LNCaP clone FGC (cell line): ENCODE measurements around the gene FLOT1.
"Not testable (repeated sequence)": the region's sequence is repeated elsewhere in the genome, so short reads cannot be mapped to it uniquely, and the experiment has no call there.

Experiments
- DNase-seq: peaks from one replicate; pipeline ENCODE4 v3.0.0-alpha.2; 2011; ENCODE audit warnings: low read depth
- H3K4me3 ChIP-seq: 2 replicates; pipeline ENCODE4 v1.5.1; 2011; ENCODE audit warnings: mild to moderate bottlenecking, low read depth, low read length, control low read depth
- CTCF ChIP-seq: IDR thresholded peaks from 2 replicates; pipeline ENCODE4 v1.5.1; 2012; ENCODE audit warnings: mild to moderate bottlenecking; ENCODE audit not compliant: control insufficient read depth, insufficient read depth; ENCODE audit errors: extremely low read depth

The FLOT1 gene

DNA sequence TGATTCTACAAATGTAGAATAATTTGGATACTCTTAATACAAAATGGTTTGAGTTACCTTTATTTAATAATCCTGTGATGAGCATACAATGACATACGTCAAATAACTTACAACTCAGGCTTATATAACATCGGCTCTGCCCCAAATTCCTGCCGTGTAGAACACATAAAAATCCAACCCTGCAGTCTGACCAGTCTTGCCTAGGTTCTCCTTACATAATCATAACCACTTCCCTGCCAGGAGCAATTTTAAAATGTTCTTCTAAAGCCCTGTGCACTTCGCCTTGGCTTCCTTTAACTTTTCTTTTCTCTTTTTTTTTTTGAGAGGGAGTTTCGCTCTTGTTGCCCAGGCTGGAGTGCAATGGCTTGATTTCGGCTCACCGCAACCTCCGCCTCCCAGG is 18.1 kb upstream of the FLOT1 start:
- DNase-seq: no peak
- TF ChIP-seq CTCF: no peak
- H3K4me3 ChIP-seq: no peak overlapping the region

DNA sequence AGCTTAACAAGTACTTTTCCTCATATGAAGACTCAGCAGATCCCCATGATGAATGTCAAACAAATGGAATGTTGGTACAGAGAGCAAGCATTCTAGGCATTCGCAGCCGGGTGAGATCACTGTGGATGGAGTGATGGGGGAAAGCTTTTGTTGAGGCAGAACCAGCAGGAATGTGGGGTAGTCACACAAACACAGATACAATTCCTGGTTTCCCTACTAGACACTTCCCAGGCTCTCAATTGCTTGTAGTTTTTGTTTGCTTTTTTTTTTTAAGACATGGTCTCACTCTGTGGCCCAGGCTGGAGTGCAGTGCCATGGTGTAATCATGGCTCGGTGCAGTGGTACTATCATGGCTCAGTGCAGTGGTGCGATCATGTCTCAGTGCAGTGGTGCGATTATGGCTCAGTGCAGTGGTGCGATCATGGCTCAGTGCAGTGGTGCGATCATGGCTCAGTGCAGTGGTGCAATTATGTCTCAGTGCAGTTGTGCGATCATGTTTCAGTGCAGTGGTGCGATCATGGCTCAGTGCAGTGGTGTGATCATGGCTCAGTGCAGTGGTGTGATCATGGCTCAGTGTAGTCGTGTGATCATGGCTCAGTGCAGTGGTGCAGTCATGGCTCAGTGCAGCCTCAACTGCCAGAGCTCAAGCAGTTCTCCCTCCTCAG is 17.2 kb upstream of the FLOT1 start:
- H3K4me3 ChIP-seq: no peak overlapping the region
- no peak for DNase-seq
- TF ChIP-seq CTCF: no peak

DNA sequence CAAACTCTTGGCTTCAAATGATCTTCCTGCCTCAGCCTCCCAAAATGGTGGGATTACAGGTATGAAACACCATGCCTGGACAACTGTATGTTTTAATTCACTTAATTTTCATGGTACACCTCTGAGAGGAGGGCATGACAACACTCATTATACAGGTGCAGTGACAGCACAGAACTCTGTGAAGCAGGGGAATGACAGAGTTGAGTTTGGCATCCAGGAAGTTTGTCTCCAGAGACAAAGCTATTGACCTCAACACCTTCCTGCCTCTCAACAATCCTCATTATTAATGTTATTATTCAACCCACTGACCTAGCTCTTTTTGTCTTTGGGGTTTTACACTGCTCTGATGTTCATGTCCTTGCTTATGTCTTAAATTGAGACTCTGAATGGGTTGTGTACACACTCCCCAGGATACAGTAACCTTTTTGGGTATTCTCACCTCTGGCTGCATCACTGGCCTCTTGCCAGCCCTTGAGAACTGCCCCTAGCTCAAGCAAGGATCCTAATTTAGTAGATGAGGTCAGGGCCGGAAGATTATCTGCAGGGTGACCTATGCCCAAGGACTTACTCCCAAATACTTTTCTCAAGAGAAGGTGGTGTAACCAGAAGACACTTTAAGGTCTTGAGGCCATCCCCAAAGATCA is 14.9 kb upstream of the FLOT1 start:
- no peak for TF ChIP-seq CTCF
- no peak overlapping the region for H3K4me3 ChIP-seq
- DNase-seq: no peak

DNA sequence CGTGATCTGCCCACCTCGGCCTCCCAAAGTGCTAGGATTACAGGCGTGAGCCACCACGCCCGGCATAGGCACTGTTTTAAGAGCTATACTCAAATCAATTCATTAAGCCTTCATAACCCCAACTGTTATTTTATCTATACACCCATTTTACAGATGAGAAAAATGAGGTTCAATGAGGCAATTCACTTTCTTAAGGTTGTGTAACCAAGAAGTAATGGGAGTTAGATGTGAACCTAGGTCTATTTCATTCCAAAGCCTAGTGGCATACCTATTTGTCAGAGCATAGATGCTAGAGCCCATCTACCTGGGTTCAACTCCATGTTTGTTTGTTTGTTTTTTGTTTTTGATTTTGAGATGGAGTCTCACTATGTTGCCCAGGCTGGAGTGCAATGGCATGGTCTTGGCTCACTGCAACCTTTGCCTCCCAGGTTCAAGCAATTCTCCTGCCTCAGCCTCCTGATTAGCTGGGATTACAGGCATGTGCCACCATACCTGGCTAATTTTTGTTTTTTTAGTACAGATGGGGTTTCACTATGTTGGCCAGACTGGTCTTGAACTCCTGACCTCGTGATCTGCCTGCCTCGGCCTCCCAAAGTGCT is 14.0 kb upstream of the FLOT1 start:
- H3K4me3 ChIP-seq, DNase-seq: not testable (repeated sequence)

GRCh38 chr6:30754631-30755030 is 12.1 kb upstream of the FLOT1 start:
- no peak for TF ChIP-seq CTCF
- DNase-seq: no peak

GRCh38 chr6:30752157-30752927 is 9.9 kb upstream of the FLOT1 start:
- DNase-seq: no peak
- no peak for TF ChIP-seq CTCF
- no peak overlapping the region for H3K4me3 ChIP-seq

More at GRCh38 chr6:30754631-30755030, 12.1 kb upstream of the FLOT1 start:
- no peak overlapping the region for H3K4me3 ChIP-seq

- TF ChIP-seq CTCF: no peak
- DNase-seq: no peak
- no peak overlapping the region for H3K4me3 ChIP-seq
These were observed 7.8 kb upstream of the FLOT1 start for GRCh38 chr6:30750379-30750668.
